Loucy (cell line): Measurements from ENCODE around the gene RBM25.
A peak's percentile ranks its signal among the peaks of the same experiment; 100 is the strongest.

ENCODE experiments used
- H2AFZ ChIP-seq: fragments of 200-600 bp; sonication (generic); 2 replicates; pipeline ENCODE4 v1.6.0; 2016; ENCODE audit warnings: antibody characterized with exemption, mild to moderate bottlenecking, low read length, moderate library complexity
- H3F3A ChIP-seq: fragments of 200-600 bp; 2 replicates; pipeline ENCODE4 v1.6.0; 2016; ENCODE audit warnings: antibody characterized with exemption, low read depth, mild to moderate bottlenecking
- H3K27me3 ChIP-seq: fragments of 200-600 bp; sonication (generic); 2 replicates; pipeline ENCODE4 v1.6.1; 2014; ENCODE audit warnings: low read length, mild to moderate bottlenecking; ENCODE audit not compliant: insufficient read depth, poor library complexity, severe bottlenecking
- H3K36me3 ChIP-seq: fragments of 200-600 bp; sonication (generic); 2 replicates; pipeline ENCODE4 v1.6.1; 2016; ENCODE audit warnings: low read length; ENCODE audit not compliant: insufficient read depth
- H3K4me1 ChIP-seq: fragments of 200-600 bp; sonication (generic); 2 replicates; pipeline ENCODE4 v1.5.1; 2014; ENCODE audit warnings: low read length, mild to moderate bottlenecking; ENCODE audit not compliant: insufficient read depth, poor library complexity, severe bottlenecking
- H3K4me2 ChIP-seq: fragments of 200-600 bp; sonication (generic); 2 replicates; pipeline ENCODE4 v1.6.0; 2014; ENCODE audit warnings: antibody characterized with exemption, low read length, low read depth, mild to moderate bottlenecking; ENCODE audit not compliant: poor library complexity, severe bottlenecking
- H3K4me3 ChIP-seq: fragments of 200-600 bp; sonication (generic); 2 replicates; pipeline ENCODE4 v1.5.1; 2014; ENCODE audit warnings: low read length, mild to moderate bottlenecking, mixed read lengths; ENCODE audit not compliant: poor library complexity, severe bottlenecking
- H3K79me2 ChIP-seq: fragments of 200-600 bp; sonication (generic); 2 replicates; pipeline ENCODE4 v1.6.1; 2014; ENCODE audit warnings: low read length; ENCODE audit not compliant: insufficient read depth
- H3K9ac ChIP-seq: fragments of 200-600 bp; sonication (generic); 2 replicates; pipeline ENCODE4 v1.6.0; 2014; ENCODE audit warnings: mild to moderate bottlenecking, low read depth, low read length, moderate library complexity; ENCODE audit not compliant: poor library complexity, severe bottlenecking
- H3K9me2 ChIP-seq: fragments of 200-600 bp; sonication (generic); replicated peaks from 2 replicates; pipeline ENCODE4 v1.6.1; 2016; ENCODE audit warnings: low read depth, low read length, mixed read lengths
- H3K9me3 ChIP-seq: fragments of 200-600 bp; sonication (generic); 2 replicates; pipeline ENCODE4 v1.6.1; 2014; ENCODE audit warnings: mild to moderate bottlenecking, antibody characterized with exemption, low read length, low read depth; ENCODE audit not compliant: insufficient read depth
- H4K20me1 ChIP-seq: fragments of 200-600 bp; sonication (generic); 2 replicates; pipeline ENCODE4 v1.6.0; 2014; ENCODE audit warnings: antibody characterized with exemption, low read length, mild to moderate bottlenecking; ENCODE audit not compliant: insufficient read depth, poor library complexity, severe bottlenecking
- CTCF ChIP-seq: fragments of 200-600 bp; sonication (generic); conservative IDR thresholded peaks from 2 replicates; pipeline ENCODE4 v1.5.1; 2014; ENCODE audit warnings: mild to moderate bottlenecking, antibody characterized with exemption, low read length
- EZH2phosphoT487 ChIP-seq: fragments of 200-600 bp; IDR thresholded peaks from 2 replicates; pipeline ENCODE4 v1.6.1; 2018; ENCODE audit warnings: antibody characterized with exemption, mild to moderate bottlenecking, moderate library complexity, borderline replicate concordance

The RBM25 gene

DNA sequence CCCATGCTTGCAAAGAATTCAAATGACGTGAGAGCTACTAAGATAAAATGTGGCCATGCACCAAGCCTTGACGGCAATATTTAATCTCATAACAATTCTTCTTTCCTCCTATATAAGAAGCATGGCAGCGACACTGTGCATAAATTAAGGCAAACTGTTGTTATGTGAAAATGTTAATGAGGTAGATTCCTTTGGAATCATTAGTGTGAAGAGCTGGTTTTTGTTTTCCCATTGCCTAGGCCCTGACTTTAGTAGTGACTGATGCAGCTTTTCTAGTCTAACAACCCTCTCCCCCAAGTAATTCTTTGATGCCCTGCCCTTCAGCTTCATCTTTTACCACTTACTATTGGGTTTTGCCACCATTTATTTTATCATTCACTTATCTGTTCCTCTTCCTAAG is 67.4 kb downstream of the RBM25 start:
- Histone ChIP-seq H3K9me3 (no peaks in the 10 kb centered on the region), H3K79me2 (no peaks in the 10 kb centered on the region), H3K4me1 (no peaks in the 10 kb centered on the region), H3K9ac (no peak overlapping the region), H3K4me3 (no peak overlapping the region), H4K20me1 (no peaks in the 10 kb centered on the region), H3K36me3 (peaks cover 34% of the 10 kb centered on the region), H3K27me3 (no peaks in the 10 kb centered on the region), H3K9me2 (no peaks in the 10 kb centered on the region), H2AFZ (no peak overlapping the region), H3F3A (peaks cover 3% of the 10 kb centered on the region; the same call in 1 of the 2 replicates), H3K4me2 (no peak overlapping the region)
- TF ChIP-seq CTCF (no peak), EZH2phosphoT487 (no peak)

DNA sequence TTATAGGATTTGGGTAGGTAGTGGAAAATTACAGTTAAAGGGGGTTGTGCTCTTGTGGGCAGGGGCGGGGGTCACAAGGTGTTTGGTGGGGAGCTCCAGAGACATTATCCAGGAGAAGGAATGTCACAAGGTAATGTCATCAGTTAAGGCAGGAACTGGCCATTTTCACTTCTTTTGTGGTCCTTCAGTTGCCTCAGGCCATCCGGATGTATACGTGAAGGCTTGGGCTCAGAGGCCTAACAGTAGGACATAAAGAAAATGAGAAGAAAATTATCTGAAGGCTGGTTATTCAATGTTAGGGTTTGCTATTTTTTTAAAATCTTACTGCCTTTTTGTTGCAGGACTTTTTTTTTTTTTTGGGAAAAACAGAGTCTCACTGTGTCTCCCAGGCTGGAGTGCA is 75.5 kb downstream of the RBM25 start:
- Histone ChIP-seq H3K36me3 (no peaks in the 10 kb centered on the region), H3K9me2 (no peaks in the 10 kb centered on the region), H2AFZ (no peak overlapping the region), H3K4me1 (peaks cover 6% of the 10 kb centered on the region), H3K4me3 (no peak overlapping the region), H3F3A (no peaks in the 10 kb centered on the region), H4K20me1 (peaks cover 6% of the 10 kb centered on the region), H3K9ac (no peak overlapping the region), H3K27me3 (no peaks in the 10 kb centered on the region), H3K79me2 (peaks cover 19% of the 10 kb centered on the region), H3K9me3 (no peaks in the 10 kb centered on the region), H3K4me2 (no peak overlapping the region)
- TF ChIP-seq EZH2phosphoT487 (no peak), CTCF (no peak)

GRCh38 chr14:73136085-73136386 is 77.7 kb downstream of the RBM25 start:
- H3K9ac ChIP-seq = peak overlapping the region; percentile 75
- H3K27me3 ChIP-seq = no peaks in the 10 kb centered on the region
- H2AFZ ChIP-seq = peak overlapping the region; percentile 95
- H3K4me2 ChIP-seq = peak overlapping the region; percentile 77
- H3K4me1 ChIP-seq = peaks cover 10% of the 10 kb centered on the region
- H3K4me3 ChIP-seq = peak overlapping the region; percentile 80
- H3K36me3 ChIP-seq = no peaks in the 10 kb centered on the region
- TF ChIP-seq CTCF (no peak), EZH2phosphoT487 (no peak)
- H3K9me2 ChIP-seq = no peaks in the 10 kb centered on the region
- H3F3A ChIP-seq = no peaks in the 10 kb centered on the region
- no peaks in the 10 kb centered on the region for H3K9me3 ChIP-seq
- H4K20me1 ChIP-seq = peaks cover 6% of the 10 kb centered on the region
- H3K79me2 ChIP-seq = peaks cover 38% of the 10 kb centered on the region
